ENCODE results near the gene MYH14. TPM values are rescaled to one million over a fixed set of nuclear protein-coding genes. Genes with fewer than 3 reads are reported as not detected.

MYH14 gene
- total RNA-seq, 1 donor from 2014 or later, result 99.3 TPM

- DNase-seq (ENCODE audit: missing footprints) (no peak), ATAC-seq (no peak)
- intact Hi-C loops (cut with DNase I), result no loop called here
Observed at GRCh38 chr19:50275577-50276368, 72.4 kb downstream of the MYH14 start.

DNA sequence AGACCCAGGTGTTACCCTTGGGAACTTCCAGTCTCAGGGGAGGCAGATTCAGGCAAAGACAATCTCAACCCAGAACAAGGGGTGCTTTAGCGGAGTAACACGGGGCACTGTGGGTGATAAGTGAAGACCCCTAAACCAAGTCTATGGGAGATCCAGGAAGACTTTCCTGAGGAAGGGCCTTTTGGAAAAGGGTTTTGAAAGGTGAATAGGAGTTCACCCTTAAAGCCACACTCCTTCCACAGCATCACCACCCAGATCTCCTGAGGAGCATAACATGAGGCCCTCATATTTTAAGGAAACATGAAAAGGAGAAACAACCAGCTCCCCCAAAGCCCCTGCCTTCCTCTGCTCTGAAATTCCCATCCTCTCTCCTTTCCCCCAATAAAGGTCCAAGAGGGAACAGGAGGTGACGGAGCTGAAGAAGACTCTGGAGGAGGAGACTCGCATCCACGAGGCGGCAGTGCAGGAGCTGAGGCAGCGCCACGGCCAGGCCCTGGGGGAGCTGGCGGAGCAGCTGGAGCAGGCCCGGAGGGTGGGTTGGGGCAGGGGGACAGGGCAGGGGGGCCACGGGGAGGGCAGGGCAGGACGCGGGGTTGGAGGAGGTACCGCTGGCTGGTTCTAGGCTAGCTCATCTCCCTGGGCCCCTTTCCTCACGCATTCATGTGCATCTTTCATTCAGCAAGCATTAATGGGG lies 73.1 kb downstream of the MYH14 start:
- ATAC-seq, result no peak
- no peak for DNase-seq (ENCODE audit: missing footprints)
- intact Hi-C loops (cut with DNase I), result no loop called here

DNA sequence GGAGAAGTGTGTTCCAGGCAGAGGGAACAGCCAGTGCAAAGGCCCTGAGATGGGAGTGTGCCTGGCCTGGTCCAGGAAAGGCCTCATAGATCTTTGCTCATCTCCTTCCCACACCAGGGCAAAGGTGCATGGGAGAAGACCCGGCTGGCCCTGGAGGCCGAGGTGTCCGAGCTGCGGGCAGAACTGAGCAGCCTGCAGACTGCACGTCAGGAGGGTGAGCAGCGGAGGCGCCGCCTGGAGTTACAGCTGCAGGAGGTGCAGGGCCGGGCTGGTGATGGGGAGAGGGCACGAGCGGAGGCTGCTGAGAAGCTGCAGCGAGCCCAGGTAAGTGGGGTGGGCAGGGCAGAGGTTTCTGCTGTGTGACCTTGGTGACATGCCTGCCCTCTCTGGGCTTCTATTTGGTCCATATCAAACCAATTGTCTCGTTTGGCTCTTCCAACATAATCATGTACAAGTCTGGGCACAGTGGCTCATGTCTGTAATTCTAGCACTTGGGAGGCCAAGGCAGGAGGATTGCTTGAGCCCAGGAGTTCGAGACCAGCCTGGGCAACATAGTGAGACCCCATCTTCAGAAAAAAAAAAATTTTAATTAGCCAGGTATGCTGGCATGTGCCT lies 74.7 kb downstream of the MYH14 start:
- intact Hi-C loops (cut with DNase I), result no loop called here
- ATAC-seq, result no peak
- DNase-seq (ENCODE audit: missing footprints), result no peak

- no peak for DNase-seq (ENCODE audit: missing footprints)
- no peak for ATAC-seq
- intact Hi-C loops (cut with DNase I), result no loop called here
Observed at GRCh38 chr19:50280074-50280473, 76.7 kb downstream of the MYH14 start.

- DNase-seq (ENCODE audit: missing footprints) (no peak), ATAC-seq (no peak)
- intact Hi-C loops (cut with DNase I), result no loop called here
Observed at GRCh38 chr19:50280983-50281382, 77.6 kb downstream of the MYH14 start.

DNA sequence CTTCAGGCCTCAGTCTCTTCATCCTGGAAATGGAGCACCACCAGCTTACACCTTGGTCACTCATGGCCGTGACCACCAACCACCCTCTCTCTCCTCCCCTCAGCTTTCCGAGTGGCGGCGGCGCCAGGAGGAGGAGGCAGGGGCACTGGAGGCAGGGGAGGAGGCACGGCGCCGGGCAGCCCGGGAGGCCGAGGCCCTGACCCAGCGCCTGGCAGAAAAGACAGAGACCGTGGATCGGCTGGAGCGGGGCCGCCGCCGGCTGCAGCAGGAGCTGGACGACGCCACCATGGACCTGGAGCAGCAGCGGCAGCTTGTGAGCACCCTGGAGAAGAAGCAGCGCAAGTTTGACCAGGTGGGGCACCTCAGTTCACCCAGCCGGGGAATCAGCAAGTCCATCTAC lies 78.1 kb downstream of the MYH14 start:
- intact Hi-C loops (cut with DNase I), result no loop called here
- DNase-seq (ENCODE audit: missing footprints), result no peak
- ATAC-seq, result no peak

- ATAC-seq (no peak), DNase-seq (ENCODE audit: missing footprints) (no peak)
- intact Hi-C loops (cut with DNase I), result no loop called here
Observed at GRCh38 chr19:50285833-50286232, 82.4 kb downstream of the MYH14 start.

DNA sequence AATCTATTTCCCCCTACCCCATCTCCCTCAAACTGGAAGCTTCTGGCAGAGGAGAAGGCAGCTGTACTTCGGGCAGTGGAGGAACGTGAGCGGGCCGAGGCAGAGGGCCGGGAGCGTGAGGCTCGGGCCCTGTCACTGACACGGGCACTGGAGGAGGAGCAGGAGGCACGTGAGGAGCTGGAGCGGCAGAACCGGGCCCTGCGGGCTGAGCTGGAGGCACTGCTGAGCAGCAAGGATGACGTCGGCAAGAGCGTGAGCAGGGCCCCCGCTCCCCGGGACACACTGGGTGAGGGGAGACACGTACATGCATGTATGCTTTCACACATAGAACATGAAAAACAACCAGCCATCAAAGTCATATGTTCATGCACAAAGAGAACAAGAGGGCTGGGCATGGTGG lies 83.0 kb downstream of the MYH14 start:
- intact Hi-C loops (cut with DNase I), result no loop called here
- DNase-seq (ENCODE audit: missing footprints), result no peak
- ATAC-seq, result no peak

GRCh38 chr19:50287331-50287730 lies 83.9 kb downstream of the MYH14 start:
- intact Hi-C loops (cut with DNase I), result no loop called here
- DNase-seq (ENCODE audit: missing footprints), result no peak
- no peak for ATAC-seq

- no peak for DNase-seq (ENCODE audit: missing footprints)
- no peak for ATAC-seq
- intact Hi-C loops (cut with DNase I), result no loop called here
Observed at GRCh38 chr19:50288954-50289353, 85.5 kb downstream of the MYH14 start.

DNA sequence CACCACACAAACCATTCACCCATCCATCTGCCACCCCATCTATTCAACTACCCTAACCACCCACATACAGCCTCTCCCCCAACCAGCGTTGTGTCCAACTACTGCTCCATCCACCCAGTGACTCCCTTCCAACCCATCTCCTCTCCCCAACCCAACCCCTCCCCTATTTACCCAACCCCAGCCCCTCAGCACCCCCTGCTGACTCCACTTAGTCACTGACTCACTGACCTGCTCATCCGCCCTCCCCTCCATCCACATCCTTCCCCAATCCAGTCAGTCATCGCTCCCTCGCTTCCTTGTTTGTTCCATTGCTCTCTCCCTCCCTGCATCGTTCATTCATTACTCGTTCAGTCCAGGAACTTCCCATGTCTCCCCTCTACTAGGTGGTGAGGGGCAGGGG lies 86.6 kb downstream of the MYH14 start:
- intact Hi-C loops (cut with DNase I), result no loop called here
- DNase-seq (ENCODE audit: missing footprints) (no peak), ATAC-seq (no peak)

- no peak for ATAC-seq
- intact Hi-C loops (cut with DNase I), result no loop called here
- DNase-seq (ENCODE audit: missing footprints), result no peak
Observed at GRCh38 chr19:50290775-50291174, 87.4 kb downstream of the MYH14 start.

GRCh38 chr19:50292216-50292827 lies 88.9 kb downstream of the MYH14 start:
- intact Hi-C loops (cut with DNase I), result no loop called here
- no peak for ATAC-seq
- DNase-seq (ENCODE audit: missing footprints), result no peak

GRCh38 chr19:50293263-50294004 lies 90.0 kb downstream of the MYH14 start:
- no peak for ATAC-seq
- no peak for DNase-seq (ENCODE audit: missing footprints)
- intact Hi-C loops (cut with DNase I), result no loop called here

GRCh38 chr19:50300051-50300450 lies 96.6 kb downstream of the MYH14 start:
- DNase-seq (ENCODE audit: missing footprints) (no peak), ATAC-seq (no peak)
- intact Hi-C loops (cut with DNase I), result no loop called here

- intact Hi-C loops (cut with DNase I), result no loop called here
- no peak for DNase-seq (ENCODE audit: missing footprints)
- ATAC-seq, result no peak
Observed at GRCh38 chr19:50300814-50301606, 97.6 kb downstream of the MYH14 start.

- intact Hi-C loops (cut with DNase I), result no loop called here
- ATAC-seq (no peak), DNase-seq (ENCODE audit: missing footprints) (no peak)
Observed at GRCh38 chr19:50301607-50301971, 98.2 kb downstream of the MYH14 start.

- ATAC-seq (no peak), DNase-seq (ENCODE audit: missing footprints) (no peak)
- intact Hi-C loops (cut with DNase I), result no loop called here
Observed at GRCh38 chr19:50303558-50303957, 100.1 kb downstream of the MYH14 start.
